ENCODE measurements around the gene MGAT5. TPM values are rescaled to one million over a fixed set of nuclear protein-coding genes. Genes with fewer than 3 reads are reported as not detected.

Gene MGAT5
- total RNA-seq, 2 experiments from 2014 or later, result 36.9 to 42.2 TPM

GRCh38 chr2:134368009-134368817 lies 114.3 kb downstream of the MGAT5 start:
- CTCF ChIA-PET, result interaction anchor here (1.1 to 1.5 kb wide), 5 partner anchors 8 to 250 kb away, joined by 3 to 4 read pairs (median 3); no protein-coding TSS in a partner anchor
- H3K36me3 Mint-ChIP-seq (ENCODE audit: low read depth), result peaks cover 5% of the 10 kb centered on the region
- no peak for DNase-seq
- H3K27ac Mint-ChIP-seq, result peak overlapping the region; percentile 1
- no peak for TF ChIP-seq CTCF (IDR thresholded peaks at IDR 0.05)
- POLR2A ChIA-PET, result no interaction called here
- H3K27me3 Mint-ChIP-seq, result no peaks in the 10 kb centered on the region
- no peak overlapping the region for H3K4me3 Mint-ChIP-seq
- peak; percentile 58 for ATAC-seq
- no peaks in the 10 kb centered on the region for H3K9me3 Mint-ChIP-seq
- peaks cover 24% of the 10 kb centered on the region for H3K4me1 Mint-ChIP-seq (ENCODE audit: low read depth)
- intact Hi-C loops (cut with micrococcal nuclease), result no loop called here

- no peaks in the 10 kb centered on the region for H3K27me3 Mint-ChIP-seq
- no peak for TF ChIP-seq CTCF (IDR thresholded peaks at IDR 0.05)
- no peak for ATAC-seq
- POLR2A ChIA-PET, result no interaction called here
- peaks cover 9% of the 10 kb centered on the region for H3K36me3 Mint-ChIP-seq (ENCODE audit: low read depth)
- H3K9me3 Mint-ChIP-seq, result no peaks in the 10 kb centered on the region
- H3K4me1 Mint-ChIP-seq (ENCODE audit: low read depth), result peaks cover 24% of the 10 kb centered on the region
- DNase-seq, result no peak
- CTCF ChIA-PET, result interaction anchor here (1.1 to 1.3 kb wide), 3 partner anchors 10 to 42 kb away, joined by 3 to 4 read pairs (median 3); no protein-coding TSS in a partner anchor
- H3K27ac Mint-ChIP-seq, result no peak overlapping the region
- intact Hi-C loops (cut with micrococcal nuclease), result no loop called here
- H3K4me3 Mint-ChIP-seq, result no peak overlapping the region
Observed at GRCh38 chr2:134369220-134369902, 115.5 kb downstream of the MGAT5 start.

- H3K36me3 Mint-ChIP-seq (ENCODE audit: low read depth), result peaks cover 9% of the 10 kb centered on the region
- DNase-seq (no peak), ATAC-seq (no peak)
- TF ChIP-seq CTCF (IDR thresholded peaks at IDR 0.05), result no peak
- no peaks in the 10 kb centered on the region for H3K27me3 Mint-ChIP-seq
- CTCF ChIA-PET, result no interaction called here
- POLR2A ChIA-PET, result no interaction called here
- H3K4me3 Mint-ChIP-seq, result no peak overlapping the region
- H3K9me3 Mint-ChIP-seq, result no peaks in the 10 kb centered on the region
- peaks cover 24% of the 10 kb centered on the region for H3K4me1 Mint-ChIP-seq (ENCODE audit: low read depth)
- intact Hi-C loops (cut with micrococcal nuclease), result no loop called here
- no peak overlapping the region for H3K27ac Mint-ChIP-seq
Observed at GRCh38 chr2:134370655-134371445, 117.0 kb downstream of the MGAT5 start.

DNA sequence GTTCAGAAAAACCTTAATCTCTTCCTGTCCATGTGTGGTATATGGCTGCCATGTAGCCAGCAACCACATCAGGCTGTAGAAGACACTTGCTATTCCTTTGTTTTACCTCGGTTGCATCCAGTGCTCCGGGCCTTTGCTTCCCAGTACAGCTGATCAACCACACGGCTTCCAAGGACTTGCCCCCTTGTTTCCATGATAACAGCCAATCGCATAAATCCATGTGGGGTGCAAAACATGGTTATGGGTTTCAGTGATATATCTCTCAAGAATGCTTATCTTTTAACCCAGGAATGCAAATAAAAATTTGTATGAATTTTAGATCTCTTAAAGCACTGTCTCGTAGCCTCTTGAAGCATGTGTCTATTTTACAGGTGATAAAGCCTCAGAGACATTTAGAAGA lies 118.3 kb downstream of the MGAT5 start:
- ChIA-PET CTCF (interaction anchor here (0.9 kb wide), 1 partner anchor 40 kb away, joined by 3 read pairs; no protein-coding TSS in a partner anchor), POLR2A (no interaction called here)
- ATAC-seq (no peak), DNase-seq (no peak)
- H3K27ac Mint-ChIP-seq, result no peak overlapping the region
- peaks cover 8% of the 10 kb centered on the region for H3K36me3 Mint-ChIP-seq (ENCODE audit: low read depth)
- TF ChIP-seq CTCF (IDR thresholded peaks at IDR 0.05), result no peak
- H3K27me3 Mint-ChIP-seq, result no peaks in the 10 kb centered on the region
- H3K9me3 Mint-ChIP-seq, result no peaks in the 10 kb centered on the region
- H3K4me1 Mint-ChIP-seq (ENCODE audit: low read depth), result peaks cover 16% of the 10 kb centered on the region
- intact Hi-C loops (cut with micrococcal nuclease), result no loop called here
- no peak overlapping the region for H3K4me3 Mint-ChIP-seq
